Superior temporal gyrus (tissue), 1 donor: ENCODE results near the gene P2RX3.

Source experiments
- DNase-seq: peaks from one replicate; pipeline ENCODE4 v3.0.0-alpha.2; 2016; ENCODE audit errors: extremely low spot score

The P2RX3 gene

GRCh38 chr11:57370251-57370650 is 32.1 kb downstream of the P2RX3 start:
- DNase-seq: no peak

GRCh38 chr11:57370941-57371340 is 32.8 kb downstream of the P2RX3 start:
- DNase-seq: no peak

GRCh38 chr11:57373146-57373545 is 35.0 kb downstream of the P2RX3 start:
- no peak for DNase-seq

- DNase-seq: no peak
Observed at GRCh38 chr11:57374966-57375365, 36.8 kb downstream of the P2RX3 start.

GRCh38 chr11:57375490-57375889 is 37.3 kb downstream of the P2RX3 start:
- no peak for DNase-seq

- no peak for DNase-seq
Observed at GRCh38 chr11:57376095-57377090, 38.2 kb downstream of the P2RX3 start.

- DNase-seq: no peak
Observed at GRCh38 chr11:57377107-57377506, 39.0 kb downstream of the P2RX3 start.

GRCh38 chr11:57378186-57378585 is 40.0 kb downstream of the P2RX3 start:
- no peak for DNase-seq

- no peak for DNase-seq
Observed at GRCh38 chr11:57379732-57380131, 41.6 kb downstream of the P2RX3 start.

- DNase-seq: no peak
Observed at GRCh38 chr11:57380975-57381374, 42.8 kb downstream of the P2RX3 start, which contains the start of gene PRG3. Gene PRG3, minus strand, starts transcription at chr11:57381150. Its CDS starts 442 bp downstream, at chr11:57380708.

GRCh38 chr11:57386178-57386940 is 48.2 kb downstream of the P2RX3 start:
- DNase-seq: no peak

- no peak for DNase-seq
Observed at GRCh38 chr11:57387289-57388030, 49.3 kb downstream of the P2RX3 start.

GRCh38 chr11:57390535-57390934 is 52.4 kb downstream of the P2RX3 start, which contains the start of gene PRG2:
Gene PRG2, minus strand, starts transcription at chr11:57390650. Its CDS starts 706 bp downstream, at chr11:57389944.
- no peak for DNase-seq

- DNase-seq: no peak
Observed at GRCh38 chr11:57391111-57391510, 53.0 kb downstream of the P2RX3 start.

- no peak for DNase-seq
Observed at GRCh38 chr11:57391539-57391938, 53.4 kb downstream of the P2RX3 start.

- DNase-seq: no peak
Observed at GRCh38 chr11:57392066-57392762, 54.1 kb downstream of the P2RX3 start.

- no peak for DNase-seq
Observed at GRCh38 chr11:57392763-57393105, 54.6 kb downstream of the P2RX3 start.

- DNase-seq: no peak
Observed at GRCh38 chr11:57394203-57394965, 56.2 kb downstream of the P2RX3 start.

- DNase-seq: no peak
Observed at GRCh38 chr11:57395905-57396623, 57.9 kb downstream of the P2RX3 start.

- DNase-seq: no peak
Observed at GRCh38 chr11:57396744-57397143, 58.6 kb downstream of the P2RX3 start.
